ENCODE measurements around the gene KLRC3.
"Not testable (repeated sequence)": the region's sequence is repeated elsewhere in the genome, so short reads cannot be mapped to it uniquely, and the experiment has no call there.

KLRC3 gene

DNA sequence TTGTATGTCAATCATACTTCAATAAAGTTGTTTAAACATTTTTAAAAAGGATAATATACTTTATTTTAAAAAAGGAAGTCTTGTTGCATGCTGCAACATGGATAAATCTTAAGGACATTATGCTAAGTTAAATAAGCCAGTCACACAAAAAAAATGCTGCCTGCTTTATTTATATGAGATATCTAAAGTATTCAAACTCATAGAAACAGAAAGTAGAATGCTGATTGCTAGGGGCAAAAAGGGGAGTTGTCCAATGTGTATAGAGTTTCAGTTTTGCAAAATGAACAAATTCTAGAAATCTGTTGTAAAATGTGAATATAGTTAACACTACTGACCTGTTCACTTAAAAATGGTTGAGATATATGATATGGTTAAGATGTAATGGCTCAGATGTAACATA, 19.6 kb downstream of the KLRC3 start:
- DNase-seq (ENCODE audit: low read depth in 2 of 2): no peak

DNA sequence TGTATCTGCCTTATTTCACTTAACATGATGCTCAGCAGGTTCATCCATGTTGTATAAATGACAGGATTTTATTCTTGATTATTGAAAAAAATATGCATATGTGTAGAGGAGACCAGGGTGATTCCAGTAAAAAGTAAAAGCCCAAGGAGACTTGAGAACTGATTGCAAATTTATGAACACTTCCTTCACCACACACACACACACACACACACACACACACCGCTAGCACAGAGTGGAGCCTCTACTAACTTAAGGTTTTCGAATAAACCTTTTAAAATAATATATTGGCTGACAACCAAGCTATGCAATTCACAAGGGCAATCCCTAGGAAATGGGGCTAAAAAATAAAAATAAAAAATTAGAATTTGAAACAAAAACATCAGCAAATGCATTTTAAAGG, 22.2 kb downstream of the KLRC3 start:
- no peak for DNase-seq (ENCODE audit: low read depth in 2 of 2)

GRCh38 chr12:10397296-10397695, 23.1 kb downstream of the KLRC3 start:
- DNase-seq (ENCODE audit: low read depth in 2 of 2): no peak

GRCh38 chr12:10396176-10396575, 24.2 kb downstream of the KLRC3 start:
- DNase-seq (ENCODE audit: low read depth in 2 of 2): not testable (repeated sequence)

DNA sequence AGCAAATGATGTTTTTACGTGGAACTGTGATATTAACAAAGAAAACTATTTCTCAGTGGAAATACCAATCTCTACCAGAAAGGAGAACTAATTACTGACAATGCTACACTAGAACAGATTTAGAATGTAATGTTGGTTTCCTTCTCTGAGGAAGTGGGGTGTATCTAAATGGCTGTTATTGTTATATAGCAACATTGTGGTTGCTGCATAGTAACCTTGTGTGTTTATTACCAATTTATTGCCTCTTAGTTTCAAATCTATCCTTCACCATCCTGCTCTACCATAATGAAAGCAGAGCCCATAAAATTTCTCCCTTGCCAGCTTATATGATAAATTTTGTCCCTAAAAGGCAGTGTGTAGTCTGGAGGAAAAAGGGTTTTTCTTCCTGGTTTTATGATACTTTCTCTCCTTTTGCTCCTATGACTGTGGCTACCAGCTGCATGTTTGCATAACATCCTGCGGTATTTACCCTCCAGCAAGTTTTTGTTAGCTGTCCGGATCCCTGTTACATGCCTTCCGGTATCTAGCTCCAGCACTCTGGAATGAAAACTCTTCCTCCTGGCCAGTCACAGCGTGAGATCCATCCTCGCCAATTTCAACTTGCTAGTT, 24.9 kb downstream of the KLRC3 start:
- no peak for DNase-seq (ENCODE audit: low read depth in 2 of 2)

DNA sequence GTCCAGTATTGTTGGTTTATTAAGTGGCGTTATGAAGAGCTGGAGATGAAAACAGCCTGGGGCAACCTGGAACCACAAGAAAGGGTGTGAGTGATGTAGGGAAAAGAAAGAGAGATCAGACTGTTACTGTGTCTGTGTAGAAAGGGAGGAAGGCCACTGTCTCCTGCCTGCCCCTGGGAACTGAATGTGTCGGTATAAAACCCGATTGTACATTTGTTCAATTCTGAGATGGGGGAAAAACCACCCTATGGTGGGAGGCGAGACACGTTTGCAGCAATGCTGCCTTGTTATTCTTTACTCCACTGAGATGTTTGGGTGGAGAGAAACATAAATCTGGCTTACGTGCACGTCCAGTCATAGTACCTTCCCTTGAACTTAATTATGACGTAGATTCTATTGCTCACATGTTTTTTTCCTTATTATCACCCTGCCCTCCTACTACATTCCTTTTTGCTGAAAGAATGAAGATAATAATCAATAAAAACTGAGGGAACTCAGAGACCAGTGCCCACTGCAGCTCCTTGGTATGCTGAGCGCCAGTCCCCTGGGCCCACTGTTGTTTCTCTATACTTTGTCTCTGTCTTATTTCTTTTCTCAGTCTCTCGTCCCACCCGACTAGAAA, 25.8 kb downstream of the KLRC3 start:
- DNase-seq (ENCODE audit: low read depth in 2 of 2): not testable (repeated sequence)

DNA sequence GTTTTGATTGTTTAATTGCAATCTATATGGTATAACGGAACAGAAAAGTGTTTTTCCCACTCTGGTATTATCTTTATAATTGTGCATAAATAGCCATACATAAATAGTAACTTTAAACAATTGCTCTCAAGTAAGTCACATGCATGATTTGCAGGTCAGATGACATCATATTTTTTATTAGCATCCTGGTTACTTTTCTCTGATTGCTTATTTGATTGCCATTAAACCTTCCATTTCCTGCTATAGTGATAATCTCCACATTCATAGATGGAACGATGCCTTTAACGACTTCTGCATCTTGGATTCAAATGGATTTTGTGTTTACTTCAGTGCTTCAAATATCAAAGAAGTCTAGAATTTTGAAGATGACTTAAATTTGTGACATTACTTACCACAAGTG, 27.1 kb downstream of the KLRC3 start:
- DNase-seq (ENCODE audit: low read depth in 2 of 2): no peak

DNA sequence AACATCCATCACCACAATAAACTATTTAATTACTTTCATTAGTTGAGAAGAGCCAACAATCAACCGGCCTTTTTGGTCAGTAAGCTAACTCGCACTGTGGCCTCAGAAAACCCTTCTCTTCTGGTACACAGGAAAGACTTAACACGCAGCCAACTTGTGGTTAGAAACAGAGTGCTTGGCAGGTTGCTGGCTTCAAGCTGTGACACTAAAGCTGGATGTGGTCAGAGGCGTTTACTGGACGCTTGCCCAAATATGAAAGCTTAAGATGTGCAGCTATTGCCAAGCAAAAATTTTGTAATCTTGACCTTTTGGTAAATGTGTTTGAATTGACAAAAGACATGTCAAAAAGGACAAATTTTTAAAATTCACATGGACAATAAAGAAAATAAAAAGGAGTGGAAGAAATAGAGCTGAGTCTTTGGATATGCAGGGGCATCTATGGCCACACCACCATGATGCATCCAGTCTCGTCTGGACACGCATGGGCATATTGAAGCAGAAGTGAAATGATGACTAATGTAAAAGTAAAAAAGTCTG, 27.9 kb downstream of the KLRC3 start:
- no peak for DNase-seq (ENCODE audit: low read depth in 2 of 2)

DNA sequence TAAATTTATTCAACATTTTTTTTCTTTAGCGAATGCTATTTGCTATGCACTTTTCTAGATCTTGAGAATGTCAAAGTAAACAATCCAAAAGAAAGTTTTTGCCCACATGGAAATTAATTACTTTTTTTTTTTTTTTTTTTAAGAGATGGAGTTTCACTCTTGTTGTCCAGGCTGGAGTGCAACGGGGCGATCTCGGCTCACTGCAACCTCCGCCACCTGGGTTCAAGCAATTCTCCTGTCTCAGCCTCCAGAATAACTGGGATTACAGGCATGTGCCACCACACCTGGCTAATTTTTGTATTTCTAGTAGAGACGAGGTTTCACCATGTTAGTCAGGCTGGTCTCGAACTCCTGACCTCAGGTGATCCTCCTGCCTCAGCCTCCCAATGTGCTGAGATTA, 29.4 kb downstream of the KLRC3 start:
- not testable (repeated sequence) for DNase-seq (ENCODE audit: low read depth in 2 of 2)

GRCh38 chr12:10389904-10390303, 30.5 kb downstream of the KLRC3 start, which contains the start of gene KLRK1:
Gene KLRK1 (minus strand): TSS chr12:10390041. CDS start chr12:10388810, 1,231 bp downstream.
- no peak for DNase-seq (ENCODE audit: low read depth in 2 of 2)

DNA sequence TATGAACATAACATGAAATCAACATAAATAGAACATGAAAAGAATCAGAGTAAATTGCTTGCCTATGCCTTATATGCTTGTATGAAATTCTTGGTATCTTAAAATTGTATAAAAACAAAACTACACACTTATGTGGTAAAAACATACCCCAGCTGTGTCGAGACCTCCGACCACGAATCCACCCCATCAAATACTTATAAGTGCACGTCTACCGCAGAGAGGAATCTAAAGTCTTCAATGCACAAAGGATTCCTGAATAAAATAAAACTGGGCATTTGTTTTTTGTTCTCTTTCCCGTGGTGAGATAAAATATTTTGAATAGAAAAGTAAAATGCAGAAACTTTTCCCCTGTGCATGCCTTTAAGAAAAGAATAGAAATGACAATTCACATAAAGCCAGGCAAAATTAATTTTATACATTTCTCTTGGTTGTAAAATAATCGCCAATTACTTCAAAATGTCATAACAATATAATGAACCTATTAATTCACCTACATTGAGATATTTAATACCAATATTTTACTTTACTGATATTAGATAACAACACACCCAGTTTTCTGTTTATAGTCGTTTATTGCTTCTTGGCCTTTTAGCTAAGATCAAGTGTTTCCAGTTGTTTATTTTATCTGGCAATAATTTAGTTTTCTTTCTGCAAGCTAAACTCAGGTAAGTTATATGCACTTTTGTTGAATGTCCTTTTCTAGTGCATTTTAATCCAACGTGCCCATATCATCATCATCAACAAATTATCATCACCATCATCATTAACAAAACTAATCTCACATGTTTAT, 31.6 kb downstream of the KLRC3 start:
- DNase-seq (ENCODE audit: low read depth in 2 of 2): no peak

DNA sequence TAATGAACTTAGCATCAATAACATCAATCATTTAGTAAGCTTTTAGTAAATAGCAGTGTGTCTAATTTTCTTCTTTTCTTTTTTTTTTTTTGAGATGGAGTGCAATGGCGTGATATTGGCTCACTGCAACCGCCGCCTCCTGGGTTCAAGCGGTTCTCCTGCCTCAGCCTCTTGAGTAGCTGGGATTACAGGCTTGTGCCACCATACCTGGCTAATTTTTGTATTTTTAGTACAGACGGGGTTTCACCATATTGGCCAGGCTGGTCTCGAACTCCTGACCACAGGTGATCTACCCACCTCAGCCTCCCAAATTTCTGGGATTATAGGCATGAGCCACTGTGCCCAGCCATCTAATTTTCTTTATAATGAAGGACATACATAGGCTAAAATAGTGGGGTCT, 32.9 kb downstream of the KLRC3 start:
- not testable (repeated sequence) for DNase-seq (ENCODE audit: low read depth in 2 of 2)

GRCh38 chr12:10386857-10387256, 33.5 kb downstream of the KLRC3 start:
- DNase-seq (ENCODE audit: low read depth in 2 of 2): no peak

- DNase-seq (ENCODE audit: low read depth in 2 of 2): no peak
Measured at GRCh38 chr12:10385166-10385613, 35.2 kb downstream of the KLRC3 start.

- DNase-seq (ENCODE audit: low read depth in 2 of 2): no peak
Measured at GRCh38 chr12:10384191-10384590, 36.2 kb downstream of the KLRC3 start.

- DNase-seq (ENCODE audit: low read depth in 2 of 2): no peak
Measured at GRCh38 chr12:10381928-10382628, 38.3 kb downstream of the KLRC3 start.

DNA sequence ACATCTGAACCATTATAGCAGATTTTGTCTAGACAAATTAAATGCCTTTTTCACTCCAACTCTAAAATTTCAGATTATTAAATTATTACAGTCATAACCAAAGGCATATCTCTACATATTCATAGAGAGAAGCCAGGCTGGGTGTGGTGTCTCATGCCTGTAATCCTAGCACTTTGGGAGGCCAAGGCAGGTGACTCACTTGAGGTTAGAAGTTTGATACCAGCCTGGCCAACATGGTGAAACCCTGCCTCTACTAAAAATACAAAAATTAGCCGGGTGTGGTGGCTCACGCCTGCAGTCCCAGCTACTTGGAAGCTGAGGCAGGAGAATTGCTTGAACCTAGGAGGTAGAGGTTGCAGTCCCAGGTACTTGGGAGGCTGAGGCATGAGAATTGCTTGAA, 41.7 kb downstream of the KLRC3 start:
- not testable (repeated sequence) for DNase-seq (ENCODE audit: low read depth in 2 of 2)

DNA sequence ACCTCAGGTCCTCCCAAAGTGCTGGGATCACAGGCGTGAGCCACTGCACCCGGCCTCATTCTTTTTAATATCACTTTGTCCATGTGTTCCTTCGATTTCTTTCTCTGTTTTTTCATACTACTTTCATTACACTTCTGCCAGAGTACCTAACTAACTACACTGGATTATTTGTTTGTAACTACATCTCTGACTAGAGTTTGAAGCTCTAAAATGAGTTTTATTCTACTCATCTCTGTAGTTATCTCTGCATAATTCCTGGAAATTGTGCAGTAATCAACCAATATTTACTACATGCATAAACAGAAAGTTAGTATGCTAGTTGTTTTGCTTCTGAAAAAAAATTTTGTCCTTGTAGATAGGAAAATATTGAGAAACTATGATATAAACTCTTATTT, 45.8 kb downstream of the KLRC3 start:
- DNase-seq (ENCODE audit: low read depth in 2 of 2): no peak

DNA sequence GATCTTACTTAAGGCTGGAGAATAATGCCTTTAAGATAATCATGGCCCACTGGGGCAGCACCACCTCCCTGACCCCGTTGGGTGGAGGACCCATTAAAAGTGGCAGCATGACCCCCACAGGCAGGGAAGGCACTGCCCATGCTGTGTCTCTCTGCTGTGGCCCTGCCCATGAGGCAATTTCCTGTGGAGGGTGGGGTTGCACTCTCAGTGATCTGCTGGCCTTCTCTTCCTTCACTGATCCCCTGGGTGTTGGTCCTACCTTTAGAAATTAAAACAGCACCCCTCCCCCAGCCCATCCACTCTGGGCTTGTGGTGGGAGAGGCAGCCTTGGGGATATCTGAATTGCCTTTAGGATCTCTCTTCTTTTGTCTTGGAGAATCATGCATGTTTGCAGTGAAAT, 47.8 kb downstream of the KLRC3 start:
- no peak for DNase-seq (ENCODE audit: low read depth in 2 of 2)

DNA sequence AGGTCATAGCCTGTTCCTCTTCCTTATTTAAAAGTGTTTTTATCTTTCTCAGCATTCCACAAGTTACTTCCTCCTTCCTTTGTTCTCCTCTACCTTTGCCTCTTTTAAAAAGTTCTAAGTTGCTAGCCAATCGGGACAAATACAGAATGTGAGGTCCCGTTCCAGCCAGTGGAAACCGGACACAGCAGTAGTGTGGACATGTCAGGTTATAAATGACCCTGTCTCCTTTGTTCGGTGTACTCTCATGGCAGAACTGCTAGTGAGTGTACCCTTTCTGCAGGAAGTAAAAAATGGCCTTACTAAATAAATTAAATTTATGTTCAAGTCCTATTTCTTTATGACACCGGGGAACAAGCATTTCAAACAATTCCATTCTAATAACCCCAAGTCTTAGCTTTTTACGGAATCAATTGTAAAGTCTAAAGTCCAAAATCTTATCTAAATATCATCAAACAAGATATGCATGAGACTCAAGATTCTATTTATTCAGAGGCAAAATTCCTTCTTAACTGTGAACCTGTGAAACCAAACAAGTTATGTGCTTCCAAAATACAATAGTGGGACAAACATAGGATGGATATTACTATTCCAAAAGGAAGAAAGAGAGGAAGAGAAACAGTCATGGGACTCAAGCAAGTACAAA, 48.4 kb downstream of the KLRC3 start:
- DNase-seq (ENCODE audit: low read depth in 2 of 2): not testable (repeated sequence)

All from stimulated activated CD4-positive, alpha-beta T cell treated with anti-CD3 and anti-CD28 coated beads, Interleukin-12 subunit alpha, Interleukin-12 subunit beta, amount 100 ng/mL, for 24 hours (primary cell).